Activated CD4-positive, CD25-positive, alpha-beta regulatory T cell treated with anti-CD3 and anti-CD28 coated beads, Interleukin-2, amount 50 U/mL, for 24 hours (primary cell): ENCODE measurements around the gene CDC42SE2.

Experiments used
- ATAC-seq, 2 donors: fragments of 150-1000 bp; cut with Tn5 transposase; one replicate each; pipeline ENCODE4 v1.10.0; 2021; ENCODE audit warnings: mild to moderate bottlenecking in 1 of 2, moderate library complexity in 1 of 2

CDC42SE2 gene

GRCh38 chr5:131263648-131264450, at the start of gene CDC42SE2:
Gene CDC42SE2, plus strand, starts transcription at chr5:131264053. Its CDS starts 95,441 bp downstream, at chr5:131359494.
- peak; percentile 85 to 88 for ATAC-seq

GRCh38 chr5:131214609-131215227, 49.1 kb upstream of the CDC42SE2 start:
- no peak for ATAC-seq

DNA sequence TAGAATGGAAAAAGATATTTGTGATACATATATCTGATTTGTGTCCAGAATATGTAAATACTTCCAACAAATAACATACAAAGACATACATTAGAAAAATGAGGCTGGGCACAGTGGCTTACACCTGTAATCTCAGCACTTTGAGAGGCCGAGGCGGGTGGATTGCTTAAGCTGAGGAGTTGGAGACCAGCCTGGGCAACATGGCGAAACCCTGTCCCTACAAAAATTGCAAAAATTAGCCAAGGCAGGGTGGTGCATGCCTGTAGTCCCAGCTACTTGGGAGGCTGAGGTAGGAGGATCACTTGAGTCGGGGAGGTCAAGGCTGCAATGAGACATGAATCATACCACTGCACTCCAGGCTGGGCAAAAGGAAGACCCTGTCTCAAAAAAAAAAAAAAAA, 46.1 kb upstream of the CDC42SE2 start:
- no peak for ATAC-seq

DNA sequence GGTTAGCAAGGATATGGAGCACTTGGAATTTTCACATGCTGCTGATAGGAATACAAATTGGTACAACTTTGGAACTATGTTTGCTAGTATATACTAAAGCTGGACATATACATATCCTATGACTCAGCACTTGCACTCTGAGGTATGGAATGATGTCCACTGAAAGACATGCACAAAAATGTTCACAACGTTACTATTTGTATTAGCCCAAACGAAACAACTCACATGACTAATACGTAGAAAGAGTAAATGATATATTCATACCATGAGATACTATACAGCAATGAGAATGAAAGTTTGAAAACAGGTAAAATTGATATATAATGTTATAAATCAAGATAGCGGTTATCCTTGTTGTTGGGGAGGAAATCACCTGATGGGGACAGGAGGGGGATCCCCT, 45.5 kb upstream of the CDC42SE2 start:
- ATAC-seq, result peak; percentile 66 to 68

- ATAC-seq, result no peak
Observed at GRCh38 chr5:131220566-131220965, 43.3 kb upstream of the CDC42SE2 start.

DNA sequence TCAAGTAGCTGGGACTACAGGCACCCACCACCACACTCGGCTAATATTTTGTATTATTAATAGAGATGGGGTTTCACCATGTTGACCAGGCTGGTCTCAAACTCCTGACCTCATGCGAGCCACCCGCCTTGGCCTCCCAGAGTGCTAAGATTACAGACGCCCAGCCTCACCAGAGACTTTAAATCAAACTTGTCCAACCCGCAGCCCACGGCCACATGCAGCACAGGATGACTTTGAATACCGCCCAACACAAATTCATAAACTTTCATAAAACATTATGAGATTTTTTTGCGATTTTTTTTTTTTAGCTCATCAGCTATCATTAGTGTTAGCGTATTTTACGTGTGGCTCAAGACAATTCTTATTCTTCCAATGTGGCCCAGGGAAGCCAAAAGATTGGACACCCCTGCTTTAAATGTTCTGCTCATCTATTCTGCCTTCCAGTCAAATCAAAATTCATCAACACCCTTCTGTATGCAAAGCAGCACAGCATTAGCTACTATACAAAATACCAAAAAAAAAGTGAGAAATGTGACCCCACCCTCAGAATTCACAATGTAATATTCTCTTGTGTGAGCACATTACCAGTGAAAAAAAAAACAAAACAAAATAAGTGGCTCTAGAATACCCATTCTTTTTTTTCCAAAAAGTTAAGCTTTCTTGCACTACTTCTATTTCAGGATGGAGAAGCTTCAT, 42.7 kb upstream of the CDC42SE2 start:
- ATAC-seq, result no peak

- peak; percentile 33 to 46 for ATAC-seq
Observed at GRCh38 chr5:131221888-131222287, 42.0 kb upstream of the CDC42SE2 start.

DNA sequence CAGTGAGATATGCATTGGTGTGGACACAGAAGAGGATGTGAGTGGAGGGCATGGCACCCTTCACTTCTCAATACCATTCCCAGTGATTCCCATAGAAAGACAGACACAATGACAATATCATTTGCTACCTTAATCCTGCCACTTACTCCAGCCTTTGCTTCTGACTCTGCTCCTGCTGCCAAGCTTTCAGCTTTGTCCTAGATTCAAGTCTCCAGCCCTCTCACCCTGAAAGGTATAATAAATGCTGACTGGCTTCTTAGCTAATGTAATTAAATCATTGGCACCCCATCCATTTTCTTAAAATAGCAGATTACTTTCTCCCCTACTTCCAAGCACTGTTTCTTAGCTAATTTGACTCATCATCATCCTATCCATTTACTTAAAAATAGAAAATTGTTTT, 41.1 kb upstream of the CDC42SE2 start:
- no peak for ATAC-seq

- no peak for ATAC-seq
Observed at GRCh38 chr5:131223751-131224386, 40.0 kb upstream of the CDC42SE2 start.

DNA sequence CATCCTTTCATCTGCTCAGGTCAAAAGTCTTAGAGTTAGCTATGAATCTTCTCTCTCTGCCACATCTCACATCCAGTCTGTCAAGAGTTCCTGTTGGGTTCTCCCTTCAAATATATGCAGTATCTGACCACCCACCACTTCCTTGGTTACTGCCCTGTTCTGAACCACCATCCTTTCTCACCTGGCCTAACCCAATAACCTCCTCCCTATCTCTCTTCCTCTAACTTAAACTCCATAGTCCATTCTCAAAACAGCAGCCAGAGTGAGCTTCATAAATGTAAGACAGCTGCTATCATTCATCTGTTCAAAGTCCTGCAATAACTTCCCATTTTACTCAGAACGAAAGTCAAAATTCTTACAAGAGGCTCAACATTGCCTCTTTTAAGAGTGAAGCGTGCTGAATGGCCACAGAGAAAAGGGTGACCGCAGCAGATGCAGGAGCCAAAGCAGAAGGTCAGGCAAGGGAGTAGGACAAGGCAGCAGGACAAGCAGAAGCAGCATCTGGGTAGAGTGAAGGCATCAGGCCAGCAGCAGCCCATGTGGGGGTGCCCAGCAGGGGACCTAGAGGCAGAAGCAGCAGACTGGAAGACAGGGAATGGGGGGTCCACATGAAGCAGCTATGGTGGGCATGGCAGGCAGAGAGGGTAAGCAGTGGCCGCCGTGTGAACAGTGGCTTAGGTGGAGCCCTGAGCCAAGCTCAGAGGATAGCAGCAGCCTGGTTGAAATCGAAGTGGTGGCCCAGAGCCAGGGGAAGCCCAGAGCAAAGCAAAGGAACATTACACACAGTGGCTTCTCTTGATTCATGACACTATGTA, 39.3 kb upstream of the CDC42SE2 start:
- ATAC-seq, result peak; percentile 38 to 48

- no peak for ATAC-seq
Observed at GRCh38 chr5:131225282-131225974, 38.4 kb upstream of the CDC42SE2 start.

GRCh38 chr5:131226899-131227298, 37.0 kb upstream of the CDC42SE2 start:
- no peak for ATAC-seq

- no peak for ATAC-seq
Observed at GRCh38 chr5:131228646-131229045, 35.2 kb upstream of the CDC42SE2 start.

DNA sequence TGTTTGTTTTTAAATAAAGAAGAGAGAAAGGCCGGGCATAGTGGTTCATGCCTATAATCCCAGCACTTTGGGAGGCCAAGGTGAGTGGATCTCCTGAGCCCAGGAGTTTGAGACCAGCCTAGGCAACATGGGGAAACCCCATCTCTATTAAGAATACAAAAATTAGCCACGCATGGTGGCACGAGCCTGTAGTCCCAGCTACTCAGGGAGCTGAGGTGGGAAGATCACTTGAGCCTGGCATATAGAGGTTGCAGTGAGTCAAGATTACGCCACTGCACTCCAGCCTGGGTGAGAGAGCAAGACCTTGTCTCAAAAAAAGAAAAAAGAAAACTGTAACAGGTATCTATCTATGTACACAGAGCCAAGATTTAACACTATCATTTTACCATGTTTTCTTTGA, 34.2 kb upstream of the CDC42SE2 start:
- no peak for ATAC-seq

DNA sequence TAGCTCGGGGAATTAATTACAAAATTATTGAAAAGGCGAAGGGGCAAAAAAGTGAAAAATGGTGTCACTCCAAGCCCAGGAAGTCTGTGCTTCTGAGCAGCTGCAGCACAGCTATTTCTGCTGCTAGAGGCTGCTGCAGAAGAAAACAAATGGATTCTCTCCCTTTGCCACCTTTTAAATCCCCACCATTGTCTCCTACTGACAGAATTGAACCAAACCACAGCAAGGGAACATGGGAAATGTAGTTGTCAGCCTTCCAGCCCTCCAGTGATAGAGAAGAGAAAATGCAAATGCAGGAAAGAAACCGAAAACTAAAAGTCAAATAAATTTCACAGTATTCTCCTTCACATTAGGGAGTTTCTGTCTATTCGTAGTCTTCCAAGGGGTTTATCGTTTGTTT, 33.4 kb upstream of the CDC42SE2 start:
- ATAC-seq, result no peak

DNA sequence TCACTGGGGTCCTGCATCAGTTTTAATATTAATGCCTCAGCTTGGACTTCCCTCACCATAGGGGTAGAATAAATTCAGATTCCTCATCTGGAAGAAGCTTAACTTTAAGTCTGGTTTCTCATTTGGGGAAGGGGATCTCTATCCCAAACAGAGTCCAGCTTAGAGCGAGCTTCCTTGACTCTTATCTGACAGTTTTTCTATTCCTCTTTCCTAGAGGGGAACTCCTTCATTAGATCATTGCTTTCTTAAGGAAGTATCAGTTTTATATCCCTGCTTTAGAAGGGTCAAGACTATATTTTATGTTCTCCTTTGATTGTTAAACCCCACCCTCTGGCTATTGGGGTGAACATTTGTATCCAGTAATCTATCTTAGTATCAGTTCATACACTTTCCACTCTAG, 24.2 kb upstream of the CDC42SE2 start:
- ATAC-seq, result no peak

DNA sequence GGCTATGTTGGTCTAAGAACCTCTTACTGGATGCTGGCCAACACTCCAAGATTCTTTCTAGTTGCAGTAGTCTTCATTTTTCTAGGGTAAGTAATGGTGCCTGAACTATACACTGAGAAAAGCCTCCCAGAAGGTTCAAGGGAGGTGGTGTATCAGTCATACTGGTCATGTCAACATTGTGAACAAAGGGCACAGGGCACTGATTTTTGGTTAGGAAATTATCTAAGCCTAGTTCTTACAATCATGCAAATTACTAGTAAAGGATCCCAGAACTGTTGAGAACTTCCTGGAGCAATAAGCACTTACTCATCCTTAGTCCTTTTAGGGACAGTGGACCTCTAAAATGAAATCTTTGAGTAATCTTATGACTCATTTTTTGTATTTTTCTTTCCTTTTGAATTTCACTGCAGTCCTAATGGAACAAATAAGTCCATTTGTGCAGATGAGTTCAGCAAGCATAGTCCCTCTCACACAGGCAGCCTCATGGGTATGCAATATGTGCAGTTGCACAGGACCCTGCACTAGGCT, 21.1 kb upstream of the CDC42SE2 start:
- ATAC-seq, result peak; percentile 51 to 60

DNA sequence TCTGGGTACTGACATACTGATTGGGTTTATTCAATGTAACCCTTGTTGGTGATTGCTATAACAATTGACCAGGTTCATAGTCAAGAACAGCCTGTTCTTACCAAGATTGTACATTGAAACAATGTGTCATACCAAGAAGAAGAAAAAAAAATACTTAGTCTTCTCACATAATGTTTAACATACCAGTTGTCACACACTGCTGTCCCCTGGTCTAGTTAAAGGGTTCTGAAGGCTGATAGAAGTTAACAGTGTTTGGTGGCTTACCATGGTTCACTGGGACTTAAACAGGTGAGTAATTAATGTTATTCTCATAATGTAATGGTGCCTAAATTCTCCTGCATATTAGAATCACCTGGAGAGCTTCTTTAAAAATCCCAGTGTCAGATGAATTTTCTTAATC, 18.5 kb upstream of the CDC42SE2 start:
- no peak for ATAC-seq

- ATAC-seq, result no peak
Observed at GRCh38 chr5:131245948-131246347, 17.9 kb upstream of the CDC42SE2 start.

DNA sequence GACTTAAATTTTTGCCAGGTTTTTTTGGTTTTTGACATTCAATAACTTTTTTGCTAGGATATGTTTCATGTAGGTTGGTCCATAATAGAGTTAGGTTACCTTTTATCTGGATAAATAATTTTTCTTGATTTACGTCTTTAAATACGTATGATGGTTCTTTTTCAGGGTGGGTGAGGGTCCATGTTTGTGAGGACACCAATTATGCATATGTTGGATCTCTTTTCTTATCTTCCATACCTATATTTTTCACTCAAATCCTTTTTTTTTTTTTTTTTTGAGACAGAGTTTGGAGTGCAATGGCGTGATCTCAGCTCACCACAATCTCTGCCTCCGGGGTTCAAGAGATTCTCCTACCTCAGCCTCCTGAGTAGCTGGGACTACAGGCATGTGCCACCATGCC, 17.3 kb upstream of the CDC42SE2 start:
- ATAC-seq, result no peak

DNA sequence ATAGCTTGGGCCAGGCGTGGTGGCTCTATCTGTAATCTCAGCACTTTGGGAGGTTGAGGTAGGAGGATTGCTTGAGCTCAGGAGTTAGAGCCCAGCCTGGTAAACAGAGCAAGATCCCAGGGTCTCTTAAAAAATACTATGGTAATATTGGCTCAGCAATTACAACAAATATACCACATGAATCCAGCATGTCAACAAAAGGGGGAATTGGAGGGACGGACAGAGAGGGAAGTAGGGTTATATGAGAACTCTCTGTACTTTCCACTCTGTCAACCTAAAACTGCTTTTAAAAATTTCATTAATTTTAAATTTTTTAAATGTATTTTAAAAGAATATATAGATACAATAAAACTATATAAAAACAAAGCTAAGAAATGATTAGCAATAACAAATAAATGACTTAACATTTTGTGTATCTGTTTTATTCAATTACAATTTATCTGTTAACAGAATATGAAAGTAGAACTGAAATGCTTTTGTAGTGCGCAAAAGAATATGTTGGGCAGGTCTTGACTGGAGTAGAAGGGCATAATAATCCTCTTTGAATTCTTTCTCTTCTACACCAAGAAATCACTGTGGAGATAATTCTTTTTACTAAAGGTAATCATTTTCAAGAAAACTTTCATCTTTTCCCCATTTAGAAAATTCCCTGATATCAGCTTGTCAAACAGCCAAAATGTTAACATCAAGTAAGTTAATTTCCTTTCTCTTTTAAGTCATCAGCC, 12.9 kb upstream of the CDC42SE2 start:
- no peak for ATAC-seq
